CD14-positive monocyte (primary cell): ENCODE data around the gene COL4A2. TPM values are rescaled to one million over a fixed set of nuclear protein-coding genes. Genes with fewer than 3 reads are reported as not detected.

Experiments
- DNase-seq, 3 donors: peaks; one replicate each; pipeline ENCODE4 v3.0.0-alpha.2; 2011 to 2022
- H2AFZ ChIP-seq: 2 replicates; pipeline ENCODE4 v1.6.0; 2012; ENCODE audit warnings: mild to moderate bottlenecking, low read depth, low read length, inconsistent platforms; ENCODE audit not compliant: insufficient read depth, poor library complexity, severe bottlenecking
- H3K27ac ChIP-seq, 2 donors: 1 replicate in 1 of 2; 2 replicates in 1 of 2; pipeline ENCODE4 v1.5.1; 2012 to 2013; ENCODE audit warnings: low read length in 2 of 2, control low read depth in 1 of 2, inconsistent platforms in 1 of 2, low read depth in 1 of 2, mild to moderate bottlenecking in 1 of 2
- H3K27me3 ChIP-seq, 2 donors: one replicate each; pipeline versions ENCODE4 v1.6.0 to v1.6.1; 2011 to 2013; ENCODE audit warnings: low read length in 2 of 2; ENCODE audit not compliant: control insufficient read depth in 2 of 2, insufficient read depth in 2 of 2
- H3K36me3 ChIP-seq, 2 donors: replicated peaks in 1 of 2; 1 replicate in 1 of 2; 2 replicates in 1 of 2; pipeline versions ENCODE4 v1.5.1 to v1.6.1; 2012 to 2013; ENCODE audit warnings: low read length in 2 of 2, control low read depth in 1 of 2, inconsistent platforms in 1 of 2, mild to moderate bottlenecking in 1 of 2; ENCODE audit not compliant: insufficient read depth in 2 of 2, control insufficient read depth in 1 of 2
- H3K4me1 ChIP-seq, 2 donors: 1 replicate in 1 of 2; 2 replicates in 1 of 2; pipeline versions ENCODE4 v1.5.1 to v1.6.1; 2012 to 2013; ENCODE audit warnings: low read length in 2 of 2, control low read depth in 1 of 2, inconsistent platforms in 1 of 2, mild to moderate bottlenecking in 1 of 2, moderate library complexity in 1 of 2; ENCODE audit not compliant: insufficient read depth in 2 of 2, control insufficient read depth in 1 of 2
- H3K4me2 ChIP-seq: replicated peaks from 2 replicates; pipeline ENCODE3; 2012; ENCODE audit warnings: low read length, moderate library complexity, mild to moderate bottlenecking; ENCODE audit not compliant: poor library complexity, severe bottlenecking; ENCODE audit errors: extremely low read depth
- H3K4me3 ChIP-seq, 3 experiments: fragments of 200-600 bp in 1 of 3; sonication (generic) in 1 of 3; replicated peaks in 1 of 3; 1 replicate in 2 of 3; 2 replicates in 1 of 3; pipeline ENCODE4 v1.5.1; 2011 to 2013; ENCODE audit warnings: low read length in 3 of 3, mild to moderate bottlenecking in 3 of 3, control low read depth in 2 of 3, low read depth in 2 of 3, inconsistent platforms in 1 of 3, moderate library complexity in 1 of 3
- H3K79me2 ChIP-seq: 2 replicates; pipeline ENCODE4 v1.6.0; 2012; ENCODE audit warnings: mild to moderate bottlenecking, control low read depth, inconsistent platforms, low read length, moderate library complexity; ENCODE audit not compliant: insufficient read depth
- H3K9ac ChIP-seq: 2 replicates; pipeline ENCODE4 v1.6.0; 2017; ENCODE audit warnings: low read length, mild to moderate bottlenecking; ENCODE audit not compliant: insufficient read depth, poor library complexity, severe bottlenecking
- H3K9me3 ChIP-seq, 2 donors: replicated peaks in 1 of 2; 1 replicate in 1 of 2; 2 replicates in 1 of 2; pipeline versions ENCODE4 v1.5.1 to v1.6.1; 2012 to 2013; ENCODE audit warnings: low read length in 2 of 2, control low read depth in 1 of 2; ENCODE audit not compliant: control insufficient read depth in 1 of 2, insufficient read depth in 1 of 2
- H4K20me1 ChIP-seq: 2 replicates; pipeline ENCODE4 v1.6.0; 2012; ENCODE audit warnings: mild to moderate bottlenecking, low read length, control low read depth, moderate library complexity; ENCODE audit not compliant: insufficient read depth
- H3K27ac Mint-ChIP-seq, 7 donors: one replicate each; pipeline ENCODE4 v1.8.0; 2020; ENCODE audit warnings: mild to moderate bottlenecking in 7 of 7, mixed read lengths in 7 of 7, moderate library complexity in 6 of 7, inconsistent platforms in 2 of 7
- H3K27me3 Mint-ChIP-seq, 3 donors: one replicate each; pipeline ENCODE4 v1.8.0; 2021 to 2022; ENCODE audit warnings: low read depth in 3 of 3, mild to moderate bottlenecking in 3 of 3, mixed read lengths in 3 of 3, moderate library complexity in 3 of 3, inconsistent platforms in 1 of 3
- H3K36me3 Mint-ChIP-seq, 2 donors: one replicate each; pipeline ENCODE4 v1.8.0; 2020; ENCODE audit warnings: mixed read lengths in 2 of 2, inconsistent platforms in 1 of 2, mild to moderate bottlenecking in 1 of 2
- H3K4me1 Mint-ChIP-seq: one replicate; pipeline ENCODE4 v1.8.0; 2020; ENCODE audit warnings: mild to moderate bottlenecking, mixed read lengths
- H3K4me3 Mint-ChIP-seq, 2 donors: one replicate each; pipeline ENCODE4 v1.8.0; 2020; ENCODE audit warnings: mild to moderate bottlenecking in 2 of 2, mixed read lengths in 2 of 2, moderate library complexity in 1 of 2
- H3K9me3 Mint-ChIP-seq, 7 donors: one replicate each; pipeline ENCODE4 v1.8.0; 2020 to 2022; ENCODE audit warnings: mixed read lengths in 7 of 7, mild to moderate bottlenecking in 6 of 7, moderate library complexity in 6 of 7, inconsistent platforms in 2 of 7
- WGBS: methylation state at CpG from one replicate; pipeline ENCODE4 v1.1.5; 2013; ENCODE audit warnings: missing lambda C conversion rate; ENCODE audit not compliant: insufficient coverage; 5-methylcytosine and 5-hydroxymethylcytosine counted together
- intact Hi-C, 2 donors: fragments of 100-400 bp; cut with micrococcal nuclease; formaldehyde crosslinking; loops; one replicate each; pipeline versions ENCODE4 v1.15.0 to v1.15.1; 2023
- polyA plus RNA-seq, 3 donors: library from polyadenylated mRNA; depleted of rRNA in 1 of 3; unstranded in 2 of 3; stranded (reverse) in 1 of 3; fragments of 300-500 nt in 2 of 3; fragments of >200 nt in 1 of 3; fragmentation: Illumina TruSeq in 2 of 3; gene quantifications; 1 replicate in 2 of 3; 2 replicates in 1 of 3; pipeline ENCODE4 v1.2.3, GENCODE V29; 2012 to 2021
- TF ChIP-seq, protein P1 (sequence below): fragments of 200-600 bp; IDR thresholded peaks from one replicate; pipeline ENCODE4 v1.8.0; 2022; ENCODE audit warnings: antibody characterized with exemption, mild to moderate bottlenecking

Gene COL4A2
- polyA plus RNA-seq, 3 donors, result not detected

DNA sequence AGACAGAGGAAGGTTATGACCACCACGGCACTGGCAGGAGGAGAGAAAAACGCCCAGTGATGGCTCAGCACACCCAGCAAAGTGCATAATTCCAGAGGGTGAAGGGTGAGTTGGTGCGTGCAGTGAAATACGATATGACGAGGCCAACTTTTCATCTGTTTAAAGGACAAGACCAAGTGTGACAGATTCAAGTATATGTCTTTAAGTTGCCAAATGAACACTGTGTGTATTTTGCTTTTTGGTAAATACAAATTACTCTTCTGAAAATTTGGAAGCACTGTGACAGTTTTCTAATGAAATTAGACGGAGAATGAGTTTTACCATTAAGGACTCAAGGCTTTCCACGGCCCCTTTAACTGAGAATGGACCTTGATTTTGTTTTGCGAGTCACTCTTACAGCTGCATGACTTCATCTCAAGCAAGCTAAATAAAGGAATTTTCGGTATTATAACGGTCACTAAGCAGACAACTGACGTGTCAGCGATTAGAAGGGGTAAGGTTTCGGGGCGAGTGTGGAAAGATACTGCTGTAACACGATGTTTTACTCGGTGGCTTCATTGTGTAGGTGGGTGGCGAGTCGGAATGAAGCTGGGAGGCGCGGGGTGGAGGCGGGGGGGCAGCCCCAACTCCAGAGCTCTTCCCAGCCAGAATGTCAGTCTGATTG, 22.8 kb downstream of the COL4A2 start:
- no peaks in the 10 kb centered on the region for H3K79me2 ChIP-seq
- 92% methylated on average over 15 of the region's 21 CpGs for WGBS
- H3K27ac Mint-ChIP-seq, result no peak overlapping the region

DNA sequence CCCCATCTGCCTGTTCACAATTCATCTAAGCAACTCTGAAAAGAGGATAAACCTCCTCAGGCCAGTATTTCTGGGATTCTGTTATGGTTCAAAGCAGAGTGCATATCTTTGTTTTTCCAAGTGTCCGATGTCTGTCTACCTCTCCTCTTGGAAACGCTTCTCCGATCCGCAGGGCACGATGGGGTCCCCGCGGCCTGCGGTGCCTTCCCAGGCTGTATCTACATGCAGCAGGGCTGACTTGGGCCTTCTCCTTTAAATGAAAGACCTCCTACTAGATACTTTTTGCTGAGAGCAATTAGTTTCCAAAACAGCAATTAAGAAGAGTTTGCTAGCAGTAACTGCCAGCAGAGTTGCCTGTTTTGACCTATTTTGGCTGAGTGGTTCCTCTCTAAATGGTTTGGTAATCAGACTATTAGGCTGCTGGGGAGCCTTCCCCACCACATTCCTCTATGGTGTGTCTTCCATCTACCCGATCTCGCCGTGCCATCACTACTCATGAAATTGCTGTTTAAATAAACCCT, 23.5 kb downstream of the COL4A2 start:
- H3K79me2 ChIP-seq, result no peaks in the 10 kb centered on the region
- H3K4me1 ChIP-seq, result no peaks in the 10 kb centered on the region
- Mint-ChIP-seq H3K36me3 (no peaks in the 10 kb centered on the region), H3K4me1 (no peaks in the 10 kb centered on the region), H3K4me3 (no peak overlapping the region), H3K27ac (no peak overlapping the region), H3K27me3 (peaks cover 11 to 21% (median 17%) of the 10 kb centered on the region in 3 donors), H3K9me3 (peaks cover 0 to 3% (median 0%) of the 10 kb centered on the region in 7 donors)
- H3K4me2 ChIP-seq, result no peak overlapping the region
- peaks cover 2% of the 10 kb centered on the region in 2 donors for H3K27me3 ChIP-seq
- no peak overlapping the region for H2AFZ ChIP-seq
- H3K9me3 ChIP-seq, result no peaks in the 10 kb centered on the region
- no peak overlapping the region for H3K4me3 ChIP-seq
- intact Hi-C loops, result no loop called here
- no peak overlapping the region for H3K27ac ChIP-seq
- no peaks in the 10 kb centered on the region for H3K36me3 ChIP-seq
- WGBS, result 100% methylated on average over 5 of the region's 11 CpGs
- H3K9ac ChIP-seq, result no peak overlapping the region
- DNase-seq, result no peak
- TF ChIP-seq, protein P1, sequence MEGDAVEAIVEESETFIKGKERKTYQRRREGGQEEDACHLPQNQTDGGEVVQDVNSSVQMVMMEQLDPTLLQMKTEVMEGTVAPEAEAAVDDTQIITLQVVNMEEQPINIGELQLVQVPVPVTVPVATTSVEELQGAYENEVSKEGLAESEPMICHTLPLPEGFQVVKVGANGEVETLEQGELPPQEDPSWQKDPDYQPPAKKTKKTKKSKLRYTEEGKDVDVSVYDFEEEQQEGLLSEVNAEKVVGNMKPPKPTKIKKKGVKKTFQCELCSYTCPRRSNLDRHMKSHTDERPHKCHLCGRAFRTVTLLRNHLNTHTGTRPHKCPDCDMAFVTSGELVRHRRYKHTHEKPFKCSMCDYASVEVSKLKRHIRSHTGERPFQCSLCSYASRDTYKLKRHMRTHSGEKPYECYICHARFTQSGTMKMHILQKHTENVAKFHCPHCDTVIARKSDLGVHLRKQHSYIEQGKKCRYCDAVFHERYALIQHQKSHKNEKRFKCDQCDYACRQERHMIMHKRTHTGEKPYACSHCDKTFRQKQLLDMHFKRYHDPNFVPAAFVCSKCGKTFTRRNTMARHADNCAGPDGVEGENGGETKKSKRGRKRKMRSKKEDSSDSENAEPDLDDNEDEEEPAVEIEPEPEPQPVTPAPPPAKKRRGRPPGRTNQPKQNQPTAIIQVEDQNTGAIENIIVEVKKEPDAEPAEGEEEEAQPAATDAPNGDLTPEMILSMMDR, result no peak
- H4K20me1 ChIP-seq, result no peaks in the 10 kb centered on the region

More for the DNA sequence above, 22.8 kb downstream of the COL4A2 start:
- H3K9me3 ChIP-seq, result no peaks in the 10 kb centered on the region
- H3K27ac ChIP-seq, result no peak overlapping the region
- no peak overlapping the region for H2AFZ ChIP-seq
- TF ChIP-seq, protein P1, result no peak
- H4K20me1 ChIP-seq, result no peaks in the 10 kb centered on the region
- H3K9ac ChIP-seq, result no peak overlapping the region
- Mint-ChIP-seq H3K36me3 (no peaks in the 10 kb centered on the region), H3K27me3 (peaks cover 11 to 27% (median 18%) of the 10 kb centered on the region in 3 donors), H3K4me1 (no peaks in the 10 kb centered on the region), H3K4me3 (no peak overlapping the region), H3K9me3 (peaks cover 0 to 2% (median 0%) of the 10 kb centered on the region in 7 donors)
- DNase-seq, result no peak
- H3K36me3 ChIP-seq, result no peaks in the 10 kb centered on the region
- no peak overlapping the region for H3K4me3 ChIP-seq
- peaks cover 2% of the 10 kb centered on the region in 2 donors for H3K27me3 ChIP-seq
- intact Hi-C loops, result no loop called here
- no peaks in the 10 kb centered on the region for H3K4me1 ChIP-seq
- no peak overlapping the region for H3K4me2 ChIP-seq
